Activated CD4-positive, alpha-beta memory T cell treated with anti-CD3 and anti-CD28 coated beads for 36 hours (primary cell): Measurements from ENCODE around the gene SETD2. TPM values are rescaled to one million over a fixed set of nuclear protein-coding genes. Genes with fewer than 3 reads are reported as not detected.

Experiments used
- CTCF ChIA-PET: fragments of 350-600 bp; sonication (Branson Sonifier 250); formaldehyde crosslinking; loops from one replicate; lab custom pipeline; 2021; ENCODE audit warnings: antibody characterized with exemption, inconsistent platforms; lab: Charles Lee
- POLR2A ChIA-PET: fragments of 350-600 bp; sonication (Branson Sonifier 250); formaldehyde crosslinking; loops from one replicate; lab custom pipeline; 2021; ENCODE audit warnings: antibody characterized with exemption; lab: Charles Lee
- DNase-seq: peaks from one replicate; pipeline ENCODE4 v3.0.0-alpha.2; 2020
- H3K27ac Mint-ChIP-seq: one replicate; pipeline ENCODE4 v1.8.0; 2021; ENCODE audit warnings: mixed read lengths
- H3K27me3 Mint-ChIP-seq: one replicate; pipeline ENCODE4 v1.8.0; 2021; ENCODE audit warnings: mixed read lengths
- H3K36me3 Mint-ChIP-seq: one replicate; pipeline ENCODE4 v1.8.0; 2021; ENCODE audit warnings: mixed read lengths
- H3K4me1 Mint-ChIP-seq: one replicate; pipeline ENCODE4 v1.8.0; 2021; ENCODE audit warnings: low read depth, mixed read lengths
- H3K4me3 Mint-ChIP-seq: one replicate; pipeline ENCODE4 v1.8.0; 2021; ENCODE audit warnings: mild to moderate bottlenecking, mixed read lengths
- H3K9me3 Mint-ChIP-seq: one replicate; pipeline ENCODE4 v1.8.0; 2021; ENCODE audit warnings: mixed read lengths
- intact Hi-C: fragments of 100-400 bp; cut with micrococcal nuclease; formaldehyde crosslinking; loops from one replicate; pipeline ENCODE4 v1.15.1; 2023
- total RNA-seq, 2 experiments: library from RNA; stranded (reverse); gene quantifications; one replicate each; pipeline ENCODE4 v1.2.3, GENCODE V29; 2021

The SETD2 gene
- total RNA-seq, 2 experiments from 2014 or later = 31.2 to 31.8 TPM

DNA sequence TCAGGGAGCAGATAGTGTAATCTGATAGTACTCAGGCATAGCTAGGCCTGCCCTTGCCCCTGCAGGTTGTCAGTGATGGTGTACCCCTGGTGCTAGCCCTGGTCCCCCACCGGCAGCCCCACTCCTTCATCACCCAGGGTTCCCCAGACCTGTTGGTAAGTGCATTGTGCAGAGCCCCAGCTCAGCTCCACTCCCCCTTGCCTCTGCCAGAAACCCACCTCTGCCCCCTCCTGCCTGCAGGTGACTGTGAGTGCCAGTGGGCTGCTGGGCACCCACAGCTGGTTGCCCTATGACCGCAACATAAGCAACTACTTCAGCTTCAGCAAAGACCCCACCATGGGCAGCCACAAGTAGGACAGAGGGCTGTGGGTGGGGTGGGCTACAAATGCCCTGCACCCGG is 156.9 kb downstream of the SETD2 start:
- H3K27me3 Mint-ChIP-seq = no peaks in the 10 kb centered on the region
- H3K27ac Mint-ChIP-seq = no peak overlapping the region
- H3K36me3 Mint-ChIP-seq = peaks cover 42% of the 10 kb centered on the region
- ChIA-PET POLR2A (no interaction called here), CTCF (interaction anchor here (0.7 to 1.1 kb wide), 2 partner anchors 9 to 25 kb away, joined by 3 read pairs; no protein-coding TSS in a partner anchor)
- H3K9me3 Mint-ChIP-seq = no peaks in the 10 kb centered on the region
- peaks cover 7% of the 10 kb centered on the region for H3K4me1 Mint-ChIP-seq
- intact Hi-C loops = no loop called here
- H3K4me3 Mint-ChIP-seq = no peak overlapping the region
- DNase-seq = peak; percentile 8

DNA sequence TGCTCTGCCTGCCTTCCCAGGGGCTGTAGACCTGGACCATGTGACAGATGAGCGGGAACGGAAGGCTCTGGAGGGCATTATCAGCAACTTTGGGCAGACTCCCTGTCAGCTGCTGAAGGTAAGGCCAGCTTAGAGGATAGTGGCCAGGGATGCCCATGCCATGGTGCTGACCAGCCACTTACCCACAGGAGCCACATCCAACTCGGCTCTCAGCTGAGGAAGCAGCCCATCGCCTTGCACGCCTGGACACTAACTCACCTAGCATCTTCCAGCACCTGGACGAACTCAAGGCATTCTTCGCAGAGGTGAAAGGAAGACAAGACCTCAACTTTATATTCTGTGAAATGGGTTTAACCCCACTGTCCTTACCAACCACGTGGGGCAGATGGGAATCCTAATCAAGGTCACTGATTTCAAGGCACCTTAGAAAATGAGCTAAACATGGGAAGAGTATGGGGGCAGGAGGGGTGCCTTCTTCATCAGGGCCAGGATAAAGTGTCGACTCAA is 157.7 kb downstream of the SETD2 start:
- H3K9me3 Mint-ChIP-seq = no peaks in the 10 kb centered on the region
- intact Hi-C loops = no loop called here
- ChIA-PET CTCF (interaction anchor here (0.7 to 1.1 kb wide), 3 partner anchors 8 to 139 kb away, joined by 3 to 4 read pairs (median 3); no protein-coding TSS in a partner anchor), POLR2A (no interaction called here)
- no peaks in the 10 kb centered on the region for H3K27me3 Mint-ChIP-seq
- H3K27ac Mint-ChIP-seq = no peak overlapping the region
- H3K36me3 Mint-ChIP-seq = peaks cover 45% of the 10 kb centered on the region
- peaks cover 9% of the 10 kb centered on the region for H3K4me1 Mint-ChIP-seq
- no peak overlapping the region for H3K4me3 Mint-ChIP-seq
- peak; percentile 8 for DNase-seq

DNA sequence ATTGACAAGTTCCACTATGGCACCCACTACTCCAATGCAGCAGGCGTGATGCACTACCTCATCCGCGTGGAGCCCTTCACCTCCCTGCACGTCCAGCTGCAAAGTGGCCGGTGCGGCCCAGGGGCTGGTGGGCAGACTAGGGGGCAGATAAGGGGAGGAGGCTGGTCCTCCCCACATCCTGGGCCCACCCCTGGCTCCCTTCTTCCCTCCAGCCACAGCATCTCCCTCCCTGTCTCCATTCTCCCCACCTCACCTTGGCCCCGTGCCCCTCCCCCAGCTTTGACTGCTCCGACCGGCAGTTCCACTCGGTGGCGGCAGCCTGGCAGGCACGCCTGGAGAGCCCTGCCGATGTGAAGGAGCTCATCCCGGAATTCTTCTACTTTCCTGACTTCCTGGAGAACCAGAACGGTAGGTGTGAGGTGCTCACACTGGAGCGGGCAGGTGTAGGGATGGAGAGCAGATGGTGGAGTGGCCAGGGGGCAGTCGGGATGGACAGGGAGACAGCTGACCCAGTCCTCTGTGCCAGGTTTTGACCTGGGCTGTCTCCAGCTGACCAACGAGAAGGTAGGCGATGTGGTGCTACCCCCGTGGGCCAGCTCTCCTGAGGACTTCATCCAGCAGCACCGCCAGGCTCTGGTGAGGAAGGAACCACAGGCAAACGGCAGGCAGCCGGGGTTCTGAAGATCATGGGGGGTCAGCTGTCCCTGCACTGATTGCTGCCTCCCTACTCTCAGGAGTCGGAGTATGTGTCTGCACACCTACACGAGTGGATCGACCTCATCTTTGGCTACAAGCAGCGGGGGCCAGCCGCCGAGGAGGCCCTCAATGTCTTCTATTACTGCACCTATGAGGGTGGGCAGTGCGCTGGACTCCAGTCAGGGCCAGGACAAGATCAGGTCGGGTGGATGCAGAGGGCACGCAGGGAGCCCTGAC is 158.4 kb downstream of the SETD2 start:
- no peaks in the 10 kb centered on the region for H3K9me3 Mint-ChIP-seq
- H3K36me3 Mint-ChIP-seq = peaks cover 49% of the 10 kb centered on the region
- intact Hi-C loops = no loop called here
- peaks cover 9% of the 10 kb centered on the region for H3K4me1 Mint-ChIP-seq
- H3K27ac Mint-ChIP-seq = no peak overlapping the region
- DNase-seq = peak; percentile 7
- no peak overlapping the region for H3K4me3 Mint-ChIP-seq
- ChIA-PET POLR2A (no interaction called here), CTCF (interaction anchor here (1.1 kb wide), 1 partner anchor 8 kb away, joined by 3 read pairs; no protein-coding TSS in a partner anchor)
- H3K27me3 Mint-ChIP-seq = no peaks in the 10 kb centered on the region

DNA sequence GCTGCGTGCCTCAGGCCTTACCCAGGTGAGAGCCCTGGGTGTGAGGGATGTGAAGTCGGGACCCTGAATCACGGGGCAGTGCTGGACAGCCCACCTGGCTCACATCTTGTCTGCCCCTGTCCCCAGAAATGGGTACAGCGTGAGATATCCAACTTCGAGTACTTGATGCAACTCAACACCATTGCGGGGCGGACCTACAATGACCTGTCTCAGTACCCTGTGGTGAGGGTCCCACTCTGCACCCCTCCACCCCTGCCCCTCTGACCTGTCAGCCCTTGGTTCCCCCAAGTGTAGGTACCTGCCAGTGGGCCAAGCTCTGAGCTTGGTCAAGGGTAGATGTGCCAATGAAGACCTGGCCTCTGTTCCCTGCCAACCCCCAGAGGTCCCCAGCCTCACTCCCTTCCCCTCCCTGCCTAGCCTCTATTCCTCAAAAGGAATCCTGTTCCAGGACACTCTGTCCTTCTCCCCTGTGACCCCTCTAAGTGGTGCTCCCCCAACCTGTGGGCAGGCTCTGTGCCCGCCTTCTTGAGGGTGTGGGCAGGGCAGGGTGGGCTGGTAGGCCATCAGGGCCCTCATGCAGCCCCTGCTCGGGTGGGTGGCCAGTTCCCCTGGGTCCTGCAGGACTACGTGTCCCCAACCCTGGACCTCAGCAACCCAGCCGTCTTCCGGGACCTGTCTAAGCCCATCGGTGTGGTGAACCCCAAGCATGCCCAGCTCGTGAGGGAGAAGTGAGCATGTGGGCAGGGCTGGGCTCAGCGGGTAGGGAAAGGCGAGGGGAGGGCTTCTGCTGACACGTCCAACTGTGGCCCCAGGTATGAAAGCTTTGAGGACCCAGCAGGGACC is 159.3 kb downstream of the SETD2 start:
- ChIA-PET POLR2A (no interaction called here), CTCF (no interaction called here)
- no peak overlapping the region for H3K4me3 Mint-ChIP-seq
- peaks cover 52% of the 10 kb centered on the region for H3K36me3 Mint-ChIP-seq
- H3K9me3 Mint-ChIP-seq = no peaks in the 10 kb centered on the region
- H3K4me1 Mint-ChIP-seq = peaks cover 9% of the 10 kb centered on the region
- H3K27me3 Mint-ChIP-seq = no peaks in the 10 kb centered on the region
- no peak overlapping the region for H3K27ac Mint-ChIP-seq
- DNase-seq = no peak
- intact Hi-C loops = no loop called here

DNA sequence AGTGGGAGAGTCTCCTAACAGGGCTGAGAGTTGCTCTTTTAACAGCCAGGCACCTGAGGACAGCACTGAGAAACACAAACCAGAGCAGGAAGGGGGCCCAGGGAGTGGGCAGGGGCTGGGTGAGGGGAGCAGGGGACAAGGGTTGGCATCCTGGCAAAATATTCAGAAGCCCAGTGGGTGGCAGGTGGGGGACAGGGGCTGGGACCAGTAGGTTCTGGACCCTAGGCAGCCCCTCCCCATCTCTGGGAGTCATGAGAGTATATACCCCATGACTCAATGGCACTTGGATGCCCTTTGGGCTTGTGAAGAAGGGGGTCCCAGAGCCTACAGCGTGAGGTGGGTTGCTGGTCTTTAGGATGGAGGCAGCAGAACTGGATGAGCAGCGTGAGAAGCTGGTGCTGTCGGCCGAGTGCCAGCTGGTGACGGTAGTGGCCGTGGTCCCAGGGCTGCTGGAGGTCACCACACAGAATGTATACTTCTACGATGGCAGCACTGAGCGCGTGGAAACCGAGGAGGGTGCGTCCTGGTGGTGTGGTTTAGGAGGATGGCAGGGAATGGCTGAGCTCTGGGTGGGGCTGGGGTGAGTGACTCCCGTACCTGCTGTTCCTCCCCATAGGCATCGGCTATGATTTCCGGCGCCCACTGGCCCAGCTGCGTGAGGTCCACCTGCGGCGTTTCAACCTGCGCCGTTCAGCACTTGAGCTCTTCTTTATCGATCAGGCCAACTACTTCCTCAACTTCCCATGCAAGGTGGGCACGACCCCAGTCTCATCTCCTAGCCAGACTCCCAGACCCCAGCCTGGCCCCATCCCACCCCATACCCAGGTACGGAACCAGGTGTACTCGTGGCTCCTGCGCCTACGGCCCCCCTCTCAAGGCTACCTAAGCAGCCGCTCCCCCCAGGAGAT is 160.2 kb downstream of the SETD2 start:
- H3K27ac Mint-ChIP-seq = no peak overlapping the region
- no peaks in the 10 kb centered on the region for H3K9me3 Mint-ChIP-seq

DNA sequence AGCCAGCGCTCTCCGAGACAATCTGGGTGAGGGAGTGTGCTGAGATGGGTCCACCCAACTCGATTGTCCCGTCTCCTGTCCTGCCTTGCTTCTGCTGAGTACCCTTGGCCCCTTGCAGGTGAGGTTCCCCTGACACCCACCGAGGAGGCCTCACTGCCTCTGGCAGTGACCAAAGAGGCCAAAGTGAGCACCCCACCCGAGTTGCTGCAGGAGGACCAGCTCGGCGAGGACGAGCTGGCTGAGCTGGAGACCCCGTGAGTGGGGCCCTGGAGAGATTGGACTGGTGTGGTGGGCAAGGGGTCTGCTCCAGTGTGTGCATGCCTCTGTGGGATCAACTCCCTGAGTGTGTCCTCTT is 160.9 kb downstream of the SETD2 start:
- no peaks in the 10 kb centered on the region for H3K27me3 Mint-ChIP-seq
- intact Hi-C loops = no loop called here
- H3K4me1 Mint-ChIP-seq = peaks cover 8% of the 10 kb centered on the region
- DNase-seq = no peak
- CTCF ChIA-PET = interaction anchor here (0.7 kb wide), 1 partner anchor 79 kb away, joined by 3 read pairs; no protein-coding TSS in a partner anchor
- POLR2A ChIA-PET = no interaction called here
- H3K27ac Mint-ChIP-seq = no peak overlapping the region
- H3K9me3 Mint-ChIP-seq = no peaks in the 10 kb centered on the region
- peaks cover 54% of the 10 kb centered on the region for H3K36me3 Mint-ChIP-seq
- H3K4me3 Mint-ChIP-seq = no peak overlapping the region

More for the DNA sequence above, 160.2 kb downstream of the SETD2 start:
- H3K27me3 Mint-ChIP-seq = no peaks in the 10 kb centered on the region
- intact Hi-C loops = no loop called here
- peaks cover 52% of the 10 kb centered on the region for H3K36me3 Mint-ChIP-seq
- no peak for DNase-seq
- POLR2A ChIA-PET = no interaction called here
- H3K4me3 Mint-ChIP-seq = no peak overlapping the region
- peaks cover 8% of the 10 kb centered on the region for H3K4me1 Mint-ChIP-seq
- CTCF ChIA-PET = no interaction called here

DNA sequence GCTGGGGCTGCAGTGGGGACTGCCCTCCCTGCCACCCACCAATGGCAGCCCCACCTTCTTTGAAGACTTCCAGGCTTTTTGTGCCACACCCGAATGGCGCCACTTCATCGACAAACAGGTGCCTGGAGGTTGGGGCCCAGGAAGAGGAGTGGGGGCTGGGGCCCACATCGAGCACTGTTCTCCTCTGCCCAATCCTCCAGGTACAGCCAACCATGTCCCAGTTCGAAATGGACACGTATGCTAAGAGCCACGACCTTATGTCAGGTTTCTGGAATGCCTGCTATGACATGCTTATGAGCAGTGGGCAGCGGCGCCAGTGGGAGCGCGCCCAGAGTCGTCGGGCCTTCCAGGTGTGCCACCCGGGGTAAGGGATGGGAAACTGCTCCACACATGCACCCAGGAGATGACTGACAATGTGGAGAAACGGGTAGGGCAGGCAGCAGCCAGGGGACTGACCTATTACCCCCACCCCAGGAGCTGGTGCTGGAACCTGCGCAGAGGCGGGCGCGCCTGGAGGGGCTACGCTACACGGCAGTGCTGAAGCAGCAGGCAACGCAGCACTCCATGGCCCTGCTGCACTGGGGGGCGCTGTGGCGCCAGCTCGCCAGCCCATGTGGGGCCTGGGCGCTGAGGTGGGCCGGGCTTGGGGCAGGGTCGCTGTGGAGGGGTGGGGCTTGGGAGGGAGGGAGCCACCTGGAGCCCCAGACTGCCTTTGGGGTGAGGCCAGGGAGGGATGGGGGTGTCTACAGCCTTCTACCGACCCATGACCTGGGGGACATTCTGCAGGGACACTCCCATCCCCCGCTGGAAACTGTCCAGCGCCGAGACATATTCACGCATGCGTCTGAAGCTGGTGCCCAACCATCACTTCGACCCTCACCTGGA is 161.5 kb downstream of the SETD2 start:
- H3K9me3 Mint-ChIP-seq = no peaks in the 10 kb centered on the region
- H3K4me1 Mint-ChIP-seq = peaks cover 10% of the 10 kb centered on the region
- H3K27me3 Mint-ChIP-seq = no peaks in the 10 kb centered on the region
- H3K27ac Mint-ChIP-seq = no peak overlapping the region
- ChIA-PET POLR2A (no interaction called here), CTCF (interaction anchor here (0.7 kb wide), 1 partner anchor 79 kb away, joined by 3 read pairs; no protein-coding TSS in a partner anchor)
- no peak for DNase-seq
- intact Hi-C loops = no loop called here
- H3K4me3 Mint-ChIP-seq = no peak overlapping the region
- H3K36me3 Mint-ChIP-seq = peaks cover 55% of the 10 kb centered on the region

DNA sequence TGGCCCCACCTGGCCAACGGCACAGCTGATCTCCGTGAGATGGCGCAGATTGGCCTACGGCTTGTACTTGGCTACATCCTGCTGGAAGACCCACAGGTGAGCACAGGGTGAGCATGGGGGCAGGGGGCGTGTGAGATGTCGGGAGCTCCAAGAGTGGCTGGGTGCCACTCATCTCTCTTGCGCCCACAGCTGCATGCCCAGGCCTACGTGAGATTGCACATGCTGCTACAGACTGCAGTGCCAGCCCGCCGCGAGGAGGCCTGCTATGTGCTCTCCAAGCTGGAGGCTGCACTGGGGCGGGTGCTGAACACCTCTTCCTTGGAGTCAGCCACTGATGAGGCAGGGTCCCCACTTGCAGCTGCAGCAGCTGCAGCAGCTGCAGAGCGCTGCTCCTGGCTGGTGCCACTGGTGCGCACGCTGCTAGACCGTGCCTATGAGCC is 162.2 kb downstream of the SETD2 start:
- POLR2A ChIA-PET = no interaction called here

DNA sequence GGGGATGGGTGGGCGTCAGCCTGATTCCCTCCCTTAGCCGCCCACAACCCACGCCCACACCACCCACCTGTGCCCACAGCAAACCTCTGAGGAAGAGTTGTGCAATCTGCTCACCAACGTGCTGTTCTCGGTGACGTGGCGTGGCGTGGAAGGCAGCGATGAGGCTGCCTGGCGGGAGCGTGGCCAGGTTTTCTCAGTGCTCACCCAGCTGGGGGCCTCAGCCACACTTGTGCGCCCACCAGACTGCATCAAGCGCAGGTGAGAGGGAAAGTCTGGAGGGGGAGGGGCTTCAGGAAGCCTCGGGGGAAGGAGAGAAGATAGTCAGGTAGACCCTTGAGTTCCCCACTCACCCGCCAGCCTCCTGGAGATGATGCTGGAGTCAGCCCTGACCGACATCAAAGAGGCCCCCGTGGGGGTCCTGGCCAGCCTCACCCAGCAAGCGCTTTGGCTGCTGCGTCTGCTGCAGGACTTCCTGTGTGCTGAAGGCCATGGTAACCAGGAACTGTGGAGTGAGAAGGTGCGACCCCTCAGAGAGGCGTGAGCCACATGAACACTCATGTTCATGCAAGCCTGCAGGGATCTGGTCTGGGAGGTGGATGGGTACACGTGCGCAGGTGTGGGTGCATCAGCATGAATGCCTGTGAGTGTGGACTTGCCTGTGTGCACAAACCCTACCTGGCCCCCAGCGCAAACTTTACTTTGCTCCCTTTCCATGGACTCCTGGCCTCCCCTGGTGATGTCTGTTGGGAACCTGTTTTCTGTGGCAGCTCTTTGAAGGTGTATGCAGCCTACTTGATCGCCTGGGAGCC is 162.8 kb downstream of the SETD2 start:
- Mint-ChIP-seq H3K9me3 (no peaks in the 10 kb centered on the region), H3K27me3 (no peaks in the 10 kb centered on the region), H3K4me3 (no peak overlapping the region), H3K36me3 (peaks cover 51% of the 10 kb centered on the region), H3K27ac (no peak overlapping the region), H3K4me1 (peaks cover 17% of the 10 kb centered on the region)
- ChIA-PET POLR2A (no interaction called here), CTCF (no interaction called here)
- intact Hi-C loops = no loop called here
- no peak for DNase-seq

More for the DNA sequence above, 162.2 kb downstream of the SETD2 start:
- Mint-ChIP-seq H3K27me3 (no peaks in the 10 kb centered on the region), H3K27ac (no peak overlapping the region), H3K4me3 (no peak overlapping the region), H3K9me3 (no peaks in the 10 kb centered on the region), H3K4me1 (peaks cover 16% of the 10 kb centered on the region), H3K36me3 (peaks cover 56% of the 10 kb centered on the region)
- DNase-seq = no peak
- CTCF ChIA-PET = no interaction called here
- intact Hi-C loops = no loop called here

DNA sequence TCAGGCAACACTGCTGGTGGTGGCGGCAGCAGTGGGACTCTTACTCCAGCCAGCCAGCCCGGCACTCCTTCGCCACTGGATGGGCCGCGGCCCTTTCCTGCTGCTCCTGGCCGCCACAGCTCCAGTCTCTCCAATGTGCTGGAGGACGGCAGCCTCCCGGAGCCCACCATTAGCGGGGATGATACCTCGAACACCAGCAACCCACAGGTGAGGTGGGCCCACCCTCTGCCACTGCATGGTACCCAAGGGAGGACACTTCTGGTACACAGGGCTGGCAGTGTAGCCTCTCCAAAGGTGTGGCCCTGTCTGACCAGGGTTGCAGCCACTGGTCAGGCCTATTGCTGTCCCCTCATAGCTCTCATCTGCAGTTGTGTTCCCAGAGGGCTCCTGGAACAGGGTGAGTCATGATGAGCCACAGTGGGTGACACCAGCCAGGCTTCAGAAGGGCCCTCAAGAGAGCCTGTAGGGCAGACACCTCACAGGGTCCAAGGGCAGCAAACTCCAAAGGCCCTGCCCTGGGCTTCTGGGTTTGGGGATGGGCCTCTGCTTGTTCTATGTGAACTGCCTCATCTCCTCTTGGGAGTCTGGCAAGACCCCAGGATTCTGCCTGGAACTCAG is 163.6 kb downstream of the SETD2 start:
- no peak for DNase-seq
- ChIA-PET CTCF (interaction anchor here (1.4 to 2.1 kb wide), 2 partner anchors 80 to 82 kb away, joined by 4 to 7 read pairs; no protein-coding TSS in a partner anchor), POLR2A (no interaction called here)
- no peak overlapping the region for H3K4me3 Mint-ChIP-seq
- peaks cover 17% of the 10 kb centered on the region for H3K4me1 Mint-ChIP-seq
- H3K36me3 Mint-ChIP-seq = peaks cover 45% of the 10 kb centered on the region
- no peak overlapping the region for H3K27ac Mint-ChIP-seq
- H3K9me3 Mint-ChIP-seq = no peaks in the 10 kb centered on the region
- intact Hi-C loops = no loop called here
- no peaks in the 10 kb centered on the region for H3K27me3 Mint-ChIP-seq
